ENCODE data around the gene PAM. TPM values are rescaled to one million over a fixed set of nuclear protein-coding genes. Genes with fewer than 3 reads are reported as not detected.

PAM gene
- total RNA-seq, 1 donor from 2014 or later = 171 TPM

DNA sequence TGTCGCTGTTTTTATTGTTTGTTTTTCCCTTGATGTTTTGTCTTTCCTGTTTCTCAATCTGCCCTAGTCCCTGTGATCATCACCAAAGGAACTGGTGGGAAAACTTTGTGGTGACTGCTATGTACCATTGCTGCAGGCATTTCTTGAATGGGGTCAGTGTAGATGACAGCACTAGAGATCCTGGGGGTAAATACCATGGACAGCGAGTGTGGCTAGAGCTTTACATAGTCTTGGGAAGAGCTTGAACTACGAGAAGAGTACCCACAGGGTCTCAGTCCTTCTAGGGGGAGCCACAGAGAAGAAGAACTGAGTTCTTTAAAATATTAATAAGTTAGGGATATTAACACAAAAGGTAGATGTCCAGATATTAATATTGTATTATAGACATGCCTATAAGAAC lies 138.8 kb downstream of the PAM start:
- Histone ChIP-seq H3K9me3 (no peaks in the 10 kb centered on the region), H3K27me3 (ENCODE audit: low read depth) (no peaks in the 10 kb centered on the region), H3K4me3 (no peak overlapping the region), H3K4me1 (no peaks in the 10 kb centered on the region), H3K27ac (no peak overlapping the region), H3K36me3 (no peaks in the 10 kb centered on the region)
- no peak for DNase-seq
- TF ChIP-seq, protein P1, sequence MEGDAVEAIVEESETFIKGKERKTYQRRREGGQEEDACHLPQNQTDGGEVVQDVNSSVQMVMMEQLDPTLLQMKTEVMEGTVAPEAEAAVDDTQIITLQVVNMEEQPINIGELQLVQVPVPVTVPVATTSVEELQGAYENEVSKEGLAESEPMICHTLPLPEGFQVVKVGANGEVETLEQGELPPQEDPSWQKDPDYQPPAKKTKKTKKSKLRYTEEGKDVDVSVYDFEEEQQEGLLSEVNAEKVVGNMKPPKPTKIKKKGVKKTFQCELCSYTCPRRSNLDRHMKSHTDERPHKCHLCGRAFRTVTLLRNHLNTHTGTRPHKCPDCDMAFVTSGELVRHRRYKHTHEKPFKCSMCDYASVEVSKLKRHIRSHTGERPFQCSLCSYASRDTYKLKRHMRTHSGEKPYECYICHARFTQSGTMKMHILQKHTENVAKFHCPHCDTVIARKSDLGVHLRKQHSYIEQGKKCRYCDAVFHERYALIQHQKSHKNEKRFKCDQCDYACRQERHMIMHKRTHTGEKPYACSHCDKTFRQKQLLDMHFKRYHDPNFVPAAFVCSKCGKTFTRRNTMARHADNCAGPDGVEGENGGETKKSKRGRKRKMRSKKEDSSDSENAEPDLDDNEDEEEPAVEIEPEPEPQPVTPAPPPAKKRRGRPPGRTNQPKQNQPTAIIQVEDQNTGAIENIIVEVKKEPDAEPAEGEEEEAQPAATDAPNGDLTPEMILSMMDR (IDR thresholded peaks at IDR 0.05) = no peak
- intact Hi-C loops (cut with DNase I) = no loop called here
- no peak for ATAC-seq

DNA sequence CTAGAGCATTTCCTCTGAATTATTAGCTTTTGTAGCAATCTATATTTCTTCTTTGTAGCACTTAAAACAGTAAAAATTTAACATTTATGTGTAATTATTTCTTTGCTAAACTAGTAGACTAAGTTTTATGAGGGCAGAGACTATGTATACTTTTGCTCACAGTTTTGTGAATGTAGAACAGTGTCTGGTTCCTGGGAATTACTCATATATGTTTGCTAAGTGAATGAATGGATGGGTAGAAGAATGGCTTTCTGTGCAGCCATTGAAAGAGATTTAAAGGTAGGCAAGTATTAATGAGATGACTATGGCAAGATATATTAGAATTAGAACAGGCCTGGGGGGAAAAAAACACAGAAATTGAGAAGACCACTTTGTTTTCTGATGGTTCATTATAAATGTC lies 140.1 kb downstream of the PAM start:
- no peak for ATAC-seq
- intact Hi-C loops (cut with DNase I) = no loop called here
- no peaks in the 10 kb centered on the region for H3K4me1 ChIP-seq

DNA sequence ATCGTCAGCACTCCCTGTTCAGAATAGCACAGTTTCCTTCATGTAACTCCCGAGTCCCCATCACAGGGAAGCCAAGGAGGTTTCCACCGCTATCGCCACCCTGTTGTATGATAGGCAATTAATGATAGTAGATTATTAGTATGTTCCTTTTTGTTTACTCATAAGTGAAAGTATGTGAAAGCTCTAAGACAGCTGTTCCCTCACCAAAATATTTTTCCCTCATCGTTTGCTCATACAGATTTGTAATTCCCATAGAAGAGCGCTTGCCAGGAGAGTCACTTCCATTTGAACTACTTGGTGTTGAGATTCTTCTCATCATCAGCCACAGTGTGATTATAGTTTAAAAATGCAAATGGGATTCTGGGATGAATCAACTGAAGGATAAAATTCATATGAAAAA lies 140.9 kb downstream of the PAM start:
- DNase-seq (no peak), ATAC-seq (no peak)
- Histone ChIP-seq H3K9me3 (no peaks in the 10 kb centered on the region), H3K36me3 (no peaks in the 10 kb centered on the region), H3K4me3 (no peak overlapping the region), H3K27me3 (ENCODE audit: low read depth) (no peaks in the 10 kb centered on the region), H3K27ac (no peak overlapping the region), H3K4me1 (no peaks in the 10 kb centered on the region)
- intact Hi-C loops (cut with DNase I) = no loop called here
- TF ChIP-seq, protein P1 (IDR thresholded peaks at IDR 0.05) = no peak

More for the DNA sequence above, 140.1 kb downstream of the PAM start:
- Histone ChIP-seq H3K27me3 (ENCODE audit: low read depth) (no peaks in the 10 kb centered on the region), H3K9me3 (no peaks in the 10 kb centered on the region), H3K36me3 (no peaks in the 10 kb centered on the region), H3K4me3 (no peak overlapping the region), H3K27ac (no peak overlapping the region)
- TF ChIP-seq, protein P1 (IDR thresholded peaks at IDR 0.05) = no peak
- no peak for DNase-seq

DNA sequence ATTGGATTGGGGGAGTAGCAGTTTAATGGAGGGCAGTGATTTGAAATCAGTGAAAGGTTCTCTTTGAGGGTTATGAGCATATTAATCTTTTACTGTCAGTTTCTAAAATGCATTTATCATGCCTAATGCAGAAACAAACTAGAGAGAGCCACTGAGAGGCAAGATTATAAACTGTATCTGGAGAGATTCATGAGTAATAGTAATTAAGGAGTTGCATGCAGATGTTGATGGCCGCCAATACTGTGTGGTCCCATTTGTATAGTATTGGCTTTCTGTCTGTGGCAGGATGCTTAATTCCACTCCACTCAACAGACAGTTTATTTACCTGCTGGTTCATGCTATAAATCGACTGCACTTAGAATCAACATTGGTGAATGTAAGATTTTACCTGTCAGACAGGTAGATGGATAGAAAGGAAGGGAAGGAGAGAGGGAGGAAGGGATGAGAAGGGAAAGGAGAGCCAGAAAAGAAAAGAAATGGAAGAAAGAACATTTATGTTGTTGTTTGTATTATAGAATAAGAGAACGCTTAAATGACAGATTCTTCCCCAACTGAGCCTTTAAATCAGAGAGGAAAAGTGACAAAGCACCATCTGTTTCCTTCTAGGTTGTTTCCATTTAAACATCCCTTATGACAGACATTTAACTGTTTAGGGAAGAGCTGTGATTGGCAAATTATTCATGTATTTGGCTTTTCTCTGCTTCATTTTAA lies 146.5 kb downstream of the PAM start:
- H3K9me3 ChIP-seq = no peaks in the 10 kb centered on the region
- H3K4me3 ChIP-seq = no peak overlapping the region
- TF ChIP-seq, protein P1 (IDR thresholded peaks at IDR 0.05) = no peak
- H3K27me3 ChIP-seq (ENCODE audit: low read depth) = no peaks in the 10 kb centered on the region
- H3K36me3 ChIP-seq = no peaks in the 10 kb centered on the region
- H3K4me1 ChIP-seq = no peaks in the 10 kb centered on the region
- intact Hi-C loops (cut with DNase I) = no loop called here
- ATAC-seq (no peak), DNase-seq (no peak)
- H3K27ac ChIP-seq = no peak overlapping the region

DNA sequence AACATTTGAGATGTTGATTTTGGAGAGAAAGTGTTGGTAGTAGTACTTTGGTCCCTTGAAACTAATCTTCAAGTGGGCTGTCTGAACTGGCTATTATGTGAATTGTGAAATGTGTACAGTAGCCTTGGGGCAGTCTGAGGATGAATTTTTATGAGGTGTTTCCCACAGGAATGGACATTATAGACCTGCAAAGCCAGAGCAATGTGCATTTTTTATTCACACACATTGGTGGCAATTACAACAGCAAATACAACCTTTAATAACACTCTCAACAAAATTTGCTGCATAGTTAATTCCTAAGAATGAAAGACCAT lies 147.0 kb downstream of the PAM start:
- intact Hi-C loops (cut with DNase I) = no loop called here
- no peak overlapping the region for H3K27ac ChIP-seq
- H3K9me3 ChIP-seq = no peaks in the 10 kb centered on the region
- TF ChIP-seq, protein P1 (IDR thresholded peaks at IDR 0.05) = no peak
- no peaks in the 10 kb centered on the region for H3K27me3 ChIP-seq (ENCODE audit: low read depth)
- ATAC-seq = no peak
- H3K4me1 ChIP-seq = no peaks in the 10 kb centered on the region
- no peaks in the 10 kb centered on the region for H3K36me3 ChIP-seq
- H3K4me3 ChIP-seq = no peak overlapping the region
- DNase-seq = no peak

All from lower lobe of right lung (tissue), 2 donors.